H1 (cell line): ENCODE results near the gene PCED1B. TPM values are rescaled to one million over a fixed set of nuclear protein-coding genes. Genes with fewer than 3 reads are reported as not detected.

Experiments
- CTCF ChIA-PET: fragments of 300-600 bp; sonication (Branson Sonifier 250); formaldehyde crosslinking; loops from one replicate; lab custom pipeline; 2021; ENCODE audit not compliant: partially characterized antibody; lab: Charles Lee
- POLR2A ChIA-PET: fragments of 300-600 bp; sonication (Branson Sonifier 250); formaldehyde crosslinking; loops from one replicate; lab custom pipeline; 2021; ENCODE audit warnings: inconsistent platforms; ENCODE audit not compliant: partially characterized antibody; lab: Charles Lee
- DNase-seq, 2 experiments: peaks; one replicate each; pipeline versions ENCODE4 v3.0.0 to v3.0.0-alpha.2; 2010 to 2022; ENCODE audit warnings: low spot score in 2 of 2, low read depth in 1 of 2, mixed read lengths in 1 of 2
- FAIRE-seq: peaks from 2 replicates; lab custom pipeline; 2011; peaks lifted over from hg19 to GRCh38; lab: Jason Lieb, UNC
- H2AFZ ChIP-seq: 2 replicates; pipeline ENCODE4 v1.8.1; 2012; ENCODE audit warnings: low read length, inconsistent platforms
- H2AK5ac ChIP-seq: 2 replicates; pipeline ENCODE4 v1.6.1; 2013; ENCODE audit warnings: low read depth, low read length
- H2BK120ac ChIP-seq: replicated peaks from 2 replicates; pipeline ENCODE3; 2013; ENCODE audit warnings: low read depth, low read length, inconsistent platforms
- H2BK12ac ChIP-seq: 2 replicates; pipeline ENCODE4 v1.6.1; 2013; ENCODE audit warnings: low read depth, low read length
- H2BK15ac ChIP-seq: 2 replicates; pipeline ENCODE4 v1.6.1; 2013; ENCODE audit warnings: low read length
- H2BK20ac ChIP-seq: 2 replicates; pipeline ENCODE4 v1.6.1; 2013; ENCODE audit warnings: low read length
- H2BK5ac ChIP-seq: 2 replicates; pipeline ENCODE4 v1.6.1; 2013; ENCODE audit warnings: low read depth, low read length
- H3K14ac ChIP-seq: 2 replicates; pipeline ENCODE4 v1.6.1; 2013; ENCODE audit warnings: inconsistent platforms; ENCODE audit not compliant: insufficient read length
- H3K18ac ChIP-seq: 2 replicates; pipeline ENCODE4 v1.6.1; 2013; ENCODE audit warnings: low read length; ENCODE audit errors: extremely low read depth
- H3K23ac ChIP-seq: 2 replicates; pipeline ENCODE4 v1.6.1; 2013; ENCODE audit warnings: inconsistent platforms; ENCODE audit not compliant: insufficient read length
- H3K23me2 ChIP-seq: 2 replicates; pipeline ENCODE4 v1.6.1; 2013; ENCODE audit warnings: low read depth, low read length
- H3K27ac ChIP-seq: 2 replicates; pipeline ENCODE4 v1.6.1; 2011; ENCODE audit warnings: low read depth, low read length, inconsistent platforms
- H3K27me3 ChIP-seq, 4 experiments: replicated peaks in 1 of 4; 1 replicate in 1 of 4; 2 replicates in 3 of 4; pipeline versions ENCODE4 v1.6.1 to v1.8.1; 2011 to 2013; ENCODE audit warnings: low read length in 3 of 4, mild to moderate bottlenecking in 3 of 4, inconsistent platforms in 2 of 4, mixed read lengths in 2 of 4, moderate library complexity in 1 of 4; ENCODE audit not compliant: control insufficient read depth in 3 of 4, insufficient read depth in 3 of 4; ENCODE audit errors: extremely low read depth in 1 of 4
- H3K36me3 ChIP-seq, 4 experiments: 2 replicates each; pipeline versions ENCODE4 v1.6.1 to v1.8.1; 2011 to 2013; ENCODE audit warnings: mild to moderate bottlenecking in 4 of 4, low read length in 3 of 4, moderate library complexity in 2 of 4, control low read depth in 1 of 4, inconsistent platforms in 1 of 4; ENCODE audit not compliant: insufficient read depth in 4 of 4, control insufficient read depth in 2 of 4
- H3K4ac ChIP-seq: replicated peaks from 2 replicates; pipeline ENCODE3; 2013; ENCODE audit warnings: low read length, low read depth, mixed read lengths, inconsistent platforms; ENCODE audit not compliant: insufficient read length
- H3K4me1 ChIP-seq, 4 experiments: replicated peaks in 1 of 4; 1 replicate in 1 of 4; 2 replicates in 3 of 4; pipeline versions ENCODE4 v1.6.1 to v1.8.1; 2011 to 2013; ENCODE audit warnings: low read length in 3 of 4, inconsistent platforms in 2 of 4, mixed read lengths in 1 of 4; ENCODE audit not compliant: insufficient read depth in 4 of 4, control insufficient read depth in 3 of 4
- H3K4me2 ChIP-seq, 2 experiments: 2 replicates each; pipeline versions ENCODE4 v1.6.1 to v1.8.1; 2011 to 2013; ENCODE audit warnings: low read depth in 2 of 2, low read length in 2 of 2, control low read depth in 1 of 2, inconsistent platforms in 1 of 2, mild to moderate bottlenecking in 1 of 2; ENCODE audit not compliant: insufficient read depth in 1 of 2
- H3K4me3 ChIP-seq, 4 experiments: fragments of 200-600, 300-600 bp in 1 of 4; sonication (generic), shearing (Covaris generic), sonication (Bioruptor Twin) in 1 of 4; 2 replicates each; pipeline versions ENCODE4 v1.5.1 to v1.8.1; 2011 to 2016; ENCODE audit warnings: low read length in 4 of 4, low read depth in 3 of 4, control low read depth in 2 of 4, inconsistent platforms in 2 of 4, mild to moderate bottlenecking in 2 of 4, mixed read lengths in 1 of 4, moderate library complexity in 1 of 4; ENCODE audit not compliant: insufficient read depth in 2 of 4; ENCODE audit errors: extremely low read depth in 1 of 4
- H3K56ac ChIP-seq: replicated peaks from 2 replicates; pipeline ENCODE3; 2013; ENCODE audit warnings: low read depth, mild to moderate bottlenecking, mixed read lengths, low read length, inconsistent platforms; ENCODE audit not compliant: insufficient read length
- H3K79me1 ChIP-seq: 2 replicates; pipeline ENCODE4 v1.6.1; 2013; ENCODE audit warnings: low read depth, low read length, control low read depth
- H3K79me2 ChIP-seq, 2 experiments: 2 replicates each; pipeline versions ENCODE4 v1.6.1 to v1.8.1; 2012 to 2013; ENCODE audit warnings: low read length in 2 of 2, mild to moderate bottlenecking in 2 of 2, inconsistent platforms in 1 of 2; ENCODE audit not compliant: insufficient read depth in 2 of 2, control insufficient read depth in 1 of 2
- H3K9ac ChIP-seq, 4 experiments: replicated peaks in 1 of 4; 1 replicate in 1 of 4; 2 replicates in 3 of 4; pipeline versions ENCODE4 v1.6.1 to v1.8.1; 2011 to 2013; ENCODE audit warnings: low read depth in 3 of 4, low read length in 3 of 4, control low read depth in 2 of 4, mild to moderate bottlenecking in 2 of 4, moderate library complexity in 2 of 4, inconsistent platforms in 1 of 4; ENCODE audit errors: extremely low read depth in 1 of 4
- H3K9me3 ChIP-seq, 2 experiments: 2 replicates each; pipeline versions ENCODE4 v1.6.1 to v1.8.1; 2012 to 2013; ENCODE audit warnings: mild to moderate bottlenecking in 2 of 2, moderate library complexity in 2 of 2, control low read depth in 1 of 2, inconsistent platforms in 1 of 2, low read depth in 1 of 2, low read length in 1 of 2, mixed read lengths in 1 of 2; ENCODE audit not compliant: insufficient read depth in 2 of 2
- H4K20me1 ChIP-seq, 2 experiments: replicated peaks in 1 of 2; 2 replicates each; pipeline versions ENCODE3 to v1.8.1; 2011 to 2013; ENCODE audit warnings: inconsistent platforms in 2 of 2, low read length in 2 of 2, mild to moderate bottlenecking in 1 of 2; ENCODE audit not compliant: insufficient read depth in 2 of 2, control insufficient read depth in 1 of 2
- H4K5ac ChIP-seq: 2 replicates; pipeline ENCODE4 v1.6.1; 2013; ENCODE audit warnings: low read length, low read depth, mixed read lengths, inconsistent platforms; ENCODE audit not compliant: insufficient read length
- H4K8ac ChIP-seq: 2 replicates; pipeline ENCODE4 v1.8.0; 2013; ENCODE audit warnings: mild to moderate bottlenecking, moderate library complexity, low read length, inconsistent platforms; ENCODE audit not compliant: insufficient read depth; ENCODE audit errors: extremely low read depth
- H4K91ac ChIP-seq: replicated peaks from 2 replicates; pipeline ENCODE3; 2013; ENCODE audit warnings: low read length, mixed read lengths, inconsistent platforms; ENCODE audit not compliant: insufficient read length
- CBX8 ChIP-seq: fragments of 300-800, 300-1000 bp; sonication (generic); IDR thresholded peaks from 2 replicates; pipeline ENCODE4 v1.7.1; 2016; ENCODE audit warnings: low read depth, low read length, borderline replicate concordance
- EP300 ChIP-seq, 2 experiments: IDR thresholded peaks; 1 replicate in 1 of 2; 2 replicates in 1 of 2; pipeline ENCODE4 v1.6.1; 2011 to 2012; ENCODE audit warnings: low read depth in 2 of 2, low read length in 2 of 2, mild to moderate bottlenecking in 2 of 2, borderline replicate concordance in 1 of 2, inconsistent platforms in 1 of 2, moderate library complexity in 1 of 2
- MAFK ChIP-seq: IDR thresholded peaks from 2 replicates; pipeline ENCODE4 v1.6.1; 2012; ENCODE audit warnings: low read depth, mild to moderate bottlenecking, improper control_type of control experiment, low read length
- SAP30 ChIP-seq: fragments of 300-600 bp; sonication (generic); IDR thresholded peaks from 2 replicates; pipeline ENCODE4 v1.7.1; 2012; ENCODE audit warnings: low read length, moderate library complexity, mild to moderate bottlenecking, inconsistent platforms; ENCODE audit not compliant: insufficient read depth, insufficient replicate concordance
- SIRT6 ChIP-seq: IDR thresholded peaks from one replicate; pipeline ENCODE4 v1.7.1; 2012; ENCODE audit warnings: low read length, inconsistent platforms
- SP4 ChIP-seq: IDR thresholded peaks from 2 replicates; pipeline ENCODE4 v1.6.1; 2012; ENCODE audit warnings: low read length, inconsistent platforms
- TAF1 ChIP-seq: IDR thresholded peaks from 2 replicates; pipeline ENCODE4 v1.6.1; 2011; ENCODE audit warnings: mild to moderate bottlenecking, low read depth, low read length
- WGBS, 2 experiments: shearing (Covaris generic) in 1 of 2; methylation state at CpG; one replicate each; pipeline versions ENCODE4 v1.1.6 to v1.1.7; 2013 to 2015; ENCODE audit warnings: low lambda C conversion rate in 2 of 2, mixed read lengths in 2 of 2, inconsistent platforms in 1 of 2, low coverage in 1 of 2, missing lambda C conversion rate in 1 of 2; ENCODE audit not compliant: insufficient replicate concordance in 2 of 2, insufficient coverage in 1 of 2, insufficient read length in 1 of 2; ENCODE audit errors: extremely low coverage in 1 of 2, missing lambda C conversion rate in 1 of 2; 5-methylcytosine and 5-hydroxymethylcytosine counted together
- polyA plus RNA-seq, 7 experiments: library from polyadenylated mRNA; depleted of rRNA in 3 of 7; stranded (reverse) in 5 of 7; unstranded in 2 of 7; fragments of >200 nt in 5 of 7; fragments of 200-250 nt in 2 of 7; gene quantifications; 1 replicate in 5 of 7; 2 replicates in 1 of 7; 4 replicates in 1 of 7; pipeline versions ENCODE4 v1.2.1 to v1.2.3, GENCODE V29; 2011 to 2013; ENCODE audit warnings: missing spikeins in 2 of 7, mixed read lengths in 2 of 7
- total RNA-seq: library from RNA; stranded (reverse); fragmentation: NEBNext Ultra II Directional; extraction: Animal tissue kit (Norgen Biotek cat#: 25700); gene quantifications from 2 replicates; pipeline ENCODE4 v1.2.1, GENCODE V29; 2021
- TF ChIP-seq, protein P1 (sequence below): IDR thresholded peaks from 2 replicates; pipeline ENCODE4 v1.6.1; 2012; ENCODE audit warnings: inconsistent platforms
- TF ChIP-seq, protein P2 (sequence below): IDR thresholded peaks from 2 replicates; pipeline ENCODE4 v1.6.1; 2011; ENCODE audit warnings: low read length, improper control_type of control experiment
- TF ChIP-seq, protein P3 (sequence below): IDR thresholded peaks from 2 replicates; pipeline ENCODE4 v1.6.1; 2012; ENCODE audit warnings: low read length, inconsistent platforms

Gene PCED1B
- total and polyA plus RNA-seq, 2 of the 8 experiments (the other 6 are each of a cell fraction or from before 2014, with no cell fraction given): 4.7 to 5.4 TPM

DNA sequence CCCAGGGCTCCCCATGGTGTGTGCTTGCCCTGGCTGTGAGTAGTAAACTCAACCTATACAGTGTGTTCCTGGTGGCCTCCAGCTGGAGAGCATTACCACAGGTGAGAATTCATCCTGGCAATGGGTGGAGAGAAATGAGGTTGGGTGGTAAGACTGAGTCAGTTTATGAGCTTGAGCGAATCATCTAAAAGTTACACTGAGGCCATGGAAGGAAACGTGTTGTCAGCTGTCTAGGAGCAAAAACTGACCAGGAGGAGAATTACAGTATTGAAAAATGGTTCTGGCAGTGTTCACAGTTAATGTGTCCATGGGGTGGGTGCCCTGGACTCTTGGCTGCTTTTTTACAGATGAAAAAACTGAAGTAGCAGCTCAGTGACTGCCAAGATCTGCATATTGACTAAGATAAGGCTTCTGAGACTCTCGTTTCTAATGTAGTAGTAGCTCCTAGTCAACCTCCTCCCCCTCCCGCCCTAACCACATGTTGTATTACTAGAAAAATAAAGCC is 202.3 kb downstream of the PCED1B start:
- Histone ChIP-seq H3K18ac (no peak overlapping the region), H3K36me3 (no peaks in the 10 kb centered on the region), H4K8ac (no peak overlapping the region), H3K4me1 (no peaks in the 10 kb centered on the region), H3K4ac (no peak overlapping the region), H2AK5ac (no peak overlapping the region), H3K4me3 (no peak overlapping the region), H2BK5ac (no peak overlapping the region), H2BK20ac (no peak overlapping the region), H3K23ac (no peak overlapping the region), H3K27me3 (no peaks in the 10 kb centered on the region), H4K5ac (no peak overlapping the region), H3K79me1 (no peaks in the 10 kb centered on the region), H2AFZ (no peak overlapping the region), H3K23me2 (no peaks in the 10 kb centered on the region), H3K4me2 (no peak overlapping the region), H4K91ac (no peak overlapping the region), H3K9me3 (no peaks in the 10 kb centered on the region), H3K9ac (no peak overlapping the region), H3K14ac (no peak overlapping the region), H2BK12ac (no peak overlapping the region), H2BK15ac (no peak overlapping the region), H3K79me2 (no peaks in the 10 kb centered on the region), H4K20me1 (no peaks in the 10 kb centered on the region)
- DNase-seq (no peak), FAIRE-seq (no peak)
- ChIA-PET CTCF (interaction anchor here (1.0 kb wide), 1 partner anchor 210 kb away, joined by 5 read pairs; no protein-coding TSS in a partner anchor), POLR2A (no interaction called here)
- WGBS, 2 experiments: 94% methylated on average over 4 of the region's 4 CpGs; no CpG with 5 or more reads in 1 of the 2 experiments
- TF ChIP-seq, protein P1, sequence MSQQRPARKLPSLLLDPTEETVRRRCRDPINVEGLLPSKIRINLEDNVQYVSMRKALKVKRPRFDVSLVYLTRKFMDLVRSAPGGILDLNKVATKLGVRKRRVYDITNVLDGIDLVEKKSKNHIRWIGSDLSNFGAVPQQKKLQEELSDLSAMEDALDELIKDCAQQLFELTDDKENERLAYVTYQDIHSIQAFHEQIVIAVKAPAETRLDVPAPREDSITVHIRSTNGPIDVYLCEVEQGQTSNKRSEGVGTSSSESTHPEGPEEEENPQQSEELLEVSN: no peak
- TF ChIP-seq EP300 (IDR thresholded peaks at IDR 0.05; ENCODE audit: borderline replicate concordance in 1 of 2, low read depth in 2 of 2, low read length in 2 of 2) (no peak), MAFK (no peak), SP4 (no peak), CBX8 (no peak), TAF1 (no peak), SIRT6 (no peak), SAP30 (no peak)
- TF ChIP-seq, protein P2, sequence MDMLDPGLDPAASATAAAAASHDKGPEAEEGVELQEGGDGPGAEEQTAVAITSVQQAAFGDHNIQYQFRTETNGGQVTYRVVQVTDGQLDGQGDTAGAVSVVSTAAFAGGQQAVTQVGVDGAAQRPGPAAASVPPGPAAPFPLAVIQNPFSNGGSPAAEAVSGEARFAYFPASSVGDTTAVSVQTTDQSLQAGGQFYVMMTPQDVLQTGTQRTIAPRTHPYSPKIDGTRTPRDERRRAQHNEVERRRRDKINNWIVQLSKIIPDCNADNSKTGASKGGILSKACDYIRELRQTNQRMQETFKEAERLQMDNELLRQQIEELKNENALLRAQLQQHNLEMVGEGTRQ: no peak
- TF ChIP-seq, protein P3, sequence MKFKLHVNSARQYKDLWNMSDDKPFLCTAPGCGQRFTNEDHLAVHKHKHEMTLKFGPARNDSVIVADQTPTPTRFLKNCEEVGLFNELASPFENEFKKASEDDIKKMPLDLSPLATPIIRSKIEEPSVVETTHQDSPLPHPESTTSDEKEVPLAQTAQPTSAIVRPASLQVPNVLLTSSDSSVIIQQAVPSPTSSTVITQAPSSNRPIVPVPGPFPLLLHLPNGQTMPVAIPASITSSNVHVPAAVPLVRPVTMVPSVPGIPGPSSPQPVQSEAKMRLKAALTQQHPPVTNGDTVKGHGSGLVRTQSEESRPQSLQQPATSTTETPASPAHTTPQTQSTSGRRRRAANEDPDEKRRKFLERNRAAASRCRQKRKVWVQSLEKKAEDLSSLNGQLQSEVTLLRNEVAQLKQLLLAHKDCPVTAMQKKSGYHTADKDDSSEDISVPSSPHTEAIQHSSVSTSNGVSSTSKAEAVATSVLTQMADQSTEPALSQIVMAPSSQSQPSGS: no peak
- TF ChIP-seq, all 59 proteins: peak for 0
- H3K56ac ChIP-seq: no peak overlapping the region
- H3K27ac ChIP-seq: no peak overlapping the region
- H2BK120ac ChIP-seq: no peak overlapping the region
